ENCODE data around the gene MID1.

The MID1 gene

DNA sequence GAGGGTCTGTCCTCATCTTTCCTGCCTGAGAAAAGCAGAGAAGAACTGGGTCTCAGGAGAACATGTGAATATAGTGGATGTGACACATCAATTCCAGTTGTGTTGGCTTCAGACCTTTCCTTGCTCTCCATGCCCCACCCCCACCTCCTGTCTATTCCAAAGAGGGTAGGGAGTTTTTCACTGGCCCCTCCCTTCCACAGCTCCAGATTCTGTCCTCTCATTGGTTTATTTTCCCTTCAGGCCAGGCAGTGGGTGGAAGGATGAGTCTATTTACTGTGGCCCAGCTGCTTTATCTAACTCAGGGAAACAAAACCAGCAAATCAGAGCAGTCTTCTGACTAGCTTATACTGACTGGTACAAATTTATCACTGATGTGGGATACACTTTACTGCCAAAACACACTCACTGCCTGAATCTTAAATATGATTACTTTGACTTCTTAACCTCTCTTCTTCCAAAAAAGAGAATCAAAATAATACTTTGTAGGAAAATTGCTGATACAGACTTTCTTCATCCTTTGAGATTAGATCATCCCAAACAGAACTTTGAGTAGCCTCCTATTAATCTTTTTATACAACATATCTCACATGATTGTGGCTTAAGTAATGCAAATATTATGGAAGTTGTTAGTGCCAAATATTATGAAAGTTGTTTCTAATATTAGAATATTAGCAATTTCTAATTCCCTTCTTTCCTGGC lies 221.2 kb downstream of the MID1 start:
- H3K36me3 ChIP-seq (ENCODE audit: insufficient read depth, low read length) = no peaks in the 10 kb centered on the region
- H4K20me1 ChIP-seq (ENCODE audit: insufficient read depth, low read length, poor library complexity, severe bottlenecking) = no peaks in the 10 kb centered on the region
- no peaks in the 10 kb centered on the region for H3K4me1 ChIP-seq (ENCODE audit: insufficient read depth, low read length, poor library complexity, severe bottlenecking)
- TF ChIP-seq, protein P1, sequence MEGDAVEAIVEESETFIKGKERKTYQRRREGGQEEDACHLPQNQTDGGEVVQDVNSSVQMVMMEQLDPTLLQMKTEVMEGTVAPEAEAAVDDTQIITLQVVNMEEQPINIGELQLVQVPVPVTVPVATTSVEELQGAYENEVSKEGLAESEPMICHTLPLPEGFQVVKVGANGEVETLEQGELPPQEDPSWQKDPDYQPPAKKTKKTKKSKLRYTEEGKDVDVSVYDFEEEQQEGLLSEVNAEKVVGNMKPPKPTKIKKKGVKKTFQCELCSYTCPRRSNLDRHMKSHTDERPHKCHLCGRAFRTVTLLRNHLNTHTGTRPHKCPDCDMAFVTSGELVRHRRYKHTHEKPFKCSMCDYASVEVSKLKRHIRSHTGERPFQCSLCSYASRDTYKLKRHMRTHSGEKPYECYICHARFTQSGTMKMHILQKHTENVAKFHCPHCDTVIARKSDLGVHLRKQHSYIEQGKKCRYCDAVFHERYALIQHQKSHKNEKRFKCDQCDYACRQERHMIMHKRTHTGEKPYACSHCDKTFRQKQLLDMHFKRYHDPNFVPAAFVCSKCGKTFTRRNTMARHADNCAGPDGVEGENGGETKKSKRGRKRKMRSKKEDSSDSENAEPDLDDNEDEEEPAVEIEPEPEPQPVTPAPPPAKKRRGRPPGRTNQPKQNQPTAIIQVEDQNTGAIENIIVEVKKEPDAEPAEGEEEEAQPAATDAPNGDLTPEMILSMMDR (conservative IDR thresholded peaks at IDR 0.05; ENCODE audit: low read length) = no peak
- no peak for TF ChIP-seq EZH2phosphoT487 (IDR thresholded peaks at IDR 0.05; ENCODE audit: borderline replicate concordance)
- H3K4me3 ChIP-seq (ENCODE audit: low read length, poor library complexity, severe bottlenecking) = no peak overlapping the region
- no peaks in the 10 kb centered on the region for H3K9me2 ChIP-seq (replicated peaks; ENCODE audit: low read depth, low read length)
- H3K9ac ChIP-seq (ENCODE audit: low read depth, low read length, poor library complexity, severe bottlenecking) = no peak overlapping the region
- no peaks in the 10 kb centered on the region for H3K79me2 ChIP-seq (ENCODE audit: insufficient read depth, low read length)
- H2AFZ ChIP-seq (ENCODE audit: low read length) = no peak overlapping the region
- no peaks in the 10 kb centered on the region for H3F3A ChIP-seq (ENCODE audit: low read depth)
- no peaks in the 10 kb centered on the region for H3K9me3 ChIP-seq (ENCODE audit: insufficient read depth, low read depth, low read length)
- H3K4me2 ChIP-seq (ENCODE audit: low read depth, low read length, poor library complexity, severe bottlenecking) = no peak overlapping the region
- no peaks in the 10 kb centered on the region for H3K27me3 ChIP-seq (ENCODE audit: insufficient read depth, low read length, poor library complexity, severe bottlenecking)

DNA sequence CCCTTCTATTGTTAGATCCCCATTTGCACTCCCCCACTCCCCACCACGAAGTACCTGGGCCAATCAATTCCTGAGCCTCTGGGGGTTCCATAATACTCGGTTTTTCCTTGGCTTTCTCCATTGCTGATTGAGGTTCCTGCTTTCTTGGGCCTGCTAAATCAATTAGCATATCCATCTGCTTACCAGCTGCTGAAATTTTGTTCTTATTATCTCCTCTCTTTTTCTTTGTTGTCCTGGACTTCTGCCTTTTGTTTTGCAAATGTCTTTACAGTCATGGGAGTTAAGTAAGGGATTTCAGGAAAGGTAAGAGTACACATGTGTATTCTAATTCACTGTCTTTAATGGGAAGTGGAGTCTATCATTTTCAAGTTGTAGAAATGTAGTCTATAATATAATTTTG lies 222.2 kb downstream of the MID1 start:
- H3K4me1 ChIP-seq (ENCODE audit: insufficient read depth, low read length, poor library complexity, severe bottlenecking) = no peaks in the 10 kb centered on the region
- no peaks in the 10 kb centered on the region for H3K79me2 ChIP-seq (ENCODE audit: insufficient read depth, low read length)
- H4K20me1 ChIP-seq (ENCODE audit: insufficient read depth, low read length, poor library complexity, severe bottlenecking) = no peaks in the 10 kb centered on the region
- no peaks in the 10 kb centered on the region for H3K27me3 ChIP-seq (ENCODE audit: insufficient read depth, low read length, poor library complexity, severe bottlenecking)
- no peak overlapping the region for H3K4me2 ChIP-seq (ENCODE audit: low read depth, low read length, poor library complexity, severe bottlenecking)
- TF ChIP-seq, protein P1 (conservative IDR thresholded peaks at IDR 0.05; ENCODE audit: low read length) = no peak
- no peak for TF ChIP-seq EZH2phosphoT487 (IDR thresholded peaks at IDR 0.05; ENCODE audit: borderline replicate concordance)
- no peaks in the 10 kb centered on the region for H3F3A ChIP-seq (ENCODE audit: low read depth)
- no peak overlapping the region for H3K4me3 ChIP-seq (ENCODE audit: low read length, poor library complexity, severe bottlenecking)
- H3K9ac ChIP-seq (ENCODE audit: low read depth, low read length, poor library complexity, severe bottlenecking) = no peak overlapping the region
- no peaks in the 10 kb centered on the region for H3K36me3 ChIP-seq (ENCODE audit: insufficient read depth, low read length)
- no peak overlapping the region for H2AFZ ChIP-seq (ENCODE audit: low read length)
- H3K9me3 ChIP-seq (ENCODE audit: insufficient read depth, low read depth, low read length) = no peaks in the 10 kb centered on the region
- H3K9me2 ChIP-seq (replicated peaks; ENCODE audit: low read depth, low read length) = no peaks in the 10 kb centered on the region

DNA sequence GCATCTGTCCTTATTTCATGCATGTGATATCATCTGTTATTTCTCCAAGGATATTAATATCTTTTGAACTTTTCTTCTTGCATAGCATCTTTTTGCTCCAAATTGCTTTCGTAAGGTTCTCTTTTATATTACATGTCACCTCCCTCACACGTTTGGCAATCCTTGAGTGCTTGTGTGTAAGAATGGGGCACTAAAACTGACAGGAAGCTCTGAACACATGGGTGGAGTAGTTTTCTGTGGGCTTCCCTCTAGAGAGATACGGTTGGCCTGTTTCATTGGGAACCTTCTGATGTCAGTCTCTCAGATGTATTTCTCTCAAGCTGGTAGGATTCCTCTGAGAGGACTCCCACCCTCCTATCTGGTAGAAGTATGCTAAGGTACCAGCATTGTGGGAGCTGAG lies 223.0 kb downstream of the MID1 start:
- Histone ChIP-seq H3K4me1 (ENCODE audit: insufficient read depth, low read length, poor library complexity, severe bottlenecking) (no peaks in the 10 kb centered on the region), H3F3A (ENCODE audit: low read depth) (no peaks in the 10 kb centered on the region), H3K4me3 (ENCODE audit: low read length, poor library complexity, severe bottlenecking) (no peak overlapping the region), H3K36me3 (ENCODE audit: insufficient read depth, low read length) (no peaks in the 10 kb centered on the region), H3K9ac (ENCODE audit: low read depth, low read length, poor library complexity, severe bottlenecking) (no peak overlapping the region), H3K9me2 (replicated peaks; ENCODE audit: low read depth, low read length) (no peaks in the 10 kb centered on the region), H4K20me1 (ENCODE audit: insufficient read depth, low read length, poor library complexity, severe bottlenecking) (no peaks in the 10 kb centered on the region), H3K79me2 (ENCODE audit: insufficient read depth, low read length) (no peaks in the 10 kb centered on the region), H3K9me3 (ENCODE audit: insufficient read depth, low read depth, low read length) (no peaks in the 10 kb centered on the region), H3K27me3 (ENCODE audit: insufficient read depth, low read length, poor library complexity, severe bottlenecking) (no peaks in the 10 kb centered on the region), H2AFZ (ENCODE audit: low read length) (no peak overlapping the region), H3K4me2 (ENCODE audit: low read depth, low read length, poor library complexity, severe bottlenecking) (no peak overlapping the region)
- TF ChIP-seq EZH2phosphoT487 (IDR thresholded peaks at IDR 0.05; ENCODE audit: borderline replicate concordance) = no peak
- TF ChIP-seq, protein P1 (conservative IDR thresholded peaks at IDR 0.05; ENCODE audit: low read length) = no peak
